Fibroblast of lung (primary cell): ENCODE results near the gene VAC14.

ENCODE experiments used
- EZH2 ChIP-seq: IDR thresholded peaks from 2 replicates; pipeline ENCODE4 v1.5.1; 2012; ENCODE audit warnings: low read length, control low read depth, mild to moderate bottlenecking; ENCODE audit errors: missing control alignments
- TF ChIP-seq, protein P1 (sequence below), 2 donors: IDR thresholded peaks in 1 of 2; conservative IDR thresholded peaks in 1 of 2; 1 replicate in 1 of 2; 2 replicates in 1 of 2; pipeline ENCODE4 v1.5.1; 2011 to 2012; ENCODE audit warnings: low read length in 2 of 2, control low read depth in 1 of 2, inconsistent platforms in 1 of 2, low read depth in 1 of 2, mild to moderate bottlenecking in 1 of 2

DNA sequence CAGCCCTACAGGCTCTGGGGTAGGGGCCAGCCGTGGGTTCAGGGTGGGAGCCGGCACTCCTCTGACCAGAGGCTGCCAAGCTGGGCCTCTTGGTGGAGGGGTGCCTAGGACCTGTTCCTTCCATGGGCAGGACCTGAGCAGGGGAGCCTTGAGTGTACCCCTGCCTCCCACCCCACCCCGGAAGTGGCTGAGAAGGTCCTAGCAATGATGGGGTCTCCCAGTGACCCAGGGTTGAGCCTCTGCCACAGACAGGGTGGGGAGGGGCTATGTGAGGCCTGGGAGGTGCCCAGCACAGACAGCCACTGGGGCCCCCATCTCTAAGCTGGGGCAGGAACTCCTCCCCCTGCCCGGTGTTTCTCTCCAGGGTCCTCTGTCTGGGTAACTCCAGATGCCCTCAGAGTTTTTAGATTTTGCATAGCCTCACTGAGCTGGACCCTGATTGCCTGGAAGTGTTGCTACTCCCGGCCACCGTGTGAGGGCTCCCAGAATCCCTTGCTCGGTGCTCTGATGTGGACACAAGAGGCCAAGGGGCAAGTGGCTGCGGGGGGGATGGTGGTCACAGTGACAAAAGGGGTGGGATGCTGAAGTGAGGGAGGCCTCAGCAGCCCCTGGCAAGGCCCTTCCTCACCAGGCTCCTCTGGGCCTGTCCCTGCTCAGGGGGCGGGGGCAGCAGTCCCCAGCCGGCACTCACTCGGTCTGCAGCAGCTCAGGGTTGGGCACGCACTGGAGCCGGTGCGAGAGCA lies 108.7 kb downstream of the VAC14 start:
- TF ChIP-seq, protein P1, sequence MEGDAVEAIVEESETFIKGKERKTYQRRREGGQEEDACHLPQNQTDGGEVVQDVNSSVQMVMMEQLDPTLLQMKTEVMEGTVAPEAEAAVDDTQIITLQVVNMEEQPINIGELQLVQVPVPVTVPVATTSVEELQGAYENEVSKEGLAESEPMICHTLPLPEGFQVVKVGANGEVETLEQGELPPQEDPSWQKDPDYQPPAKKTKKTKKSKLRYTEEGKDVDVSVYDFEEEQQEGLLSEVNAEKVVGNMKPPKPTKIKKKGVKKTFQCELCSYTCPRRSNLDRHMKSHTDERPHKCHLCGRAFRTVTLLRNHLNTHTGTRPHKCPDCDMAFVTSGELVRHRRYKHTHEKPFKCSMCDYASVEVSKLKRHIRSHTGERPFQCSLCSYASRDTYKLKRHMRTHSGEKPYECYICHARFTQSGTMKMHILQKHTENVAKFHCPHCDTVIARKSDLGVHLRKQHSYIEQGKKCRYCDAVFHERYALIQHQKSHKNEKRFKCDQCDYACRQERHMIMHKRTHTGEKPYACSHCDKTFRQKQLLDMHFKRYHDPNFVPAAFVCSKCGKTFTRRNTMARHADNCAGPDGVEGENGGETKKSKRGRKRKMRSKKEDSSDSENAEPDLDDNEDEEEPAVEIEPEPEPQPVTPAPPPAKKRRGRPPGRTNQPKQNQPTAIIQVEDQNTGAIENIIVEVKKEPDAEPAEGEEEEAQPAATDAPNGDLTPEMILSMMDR (conservative IDR thresholded peaks at IDR 0.05 in 1 of 2, IDR thresholded peaks at IDR 0.05 in 1 of 2; ENCODE audit: low read depth in 1 of 2, low read length in 2 of 2), result no peak
- no peak for TF ChIP-seq EZH2
